ENCODE data around the gene NRIP3.
"Not testable (repeated sequence)": the region's sequence is repeated elsewhere in the genome, so short reads cannot be mapped to it uniquely, and the experiment has no call there.

Gene NRIP3

DNA sequence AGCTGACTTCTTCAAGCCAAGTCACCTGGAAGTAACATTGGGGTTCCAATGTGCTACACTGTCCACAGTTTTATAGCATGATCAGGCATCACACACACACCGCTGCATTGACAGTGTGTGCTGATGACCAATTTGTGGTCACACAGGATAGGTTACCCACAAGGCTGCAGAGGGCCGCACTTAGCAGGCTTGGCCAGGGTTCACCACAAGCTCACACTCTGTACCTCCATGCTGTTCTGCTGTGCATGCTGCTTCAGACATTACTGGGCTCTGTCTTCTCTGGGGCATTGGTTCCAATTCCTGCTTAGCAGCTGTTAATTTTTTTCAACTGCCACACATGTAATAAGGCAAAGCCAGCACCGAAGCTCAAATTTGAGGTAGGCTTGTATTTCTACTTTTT lies 11.0 kb upstream of the NRIP3 start:
- DNase-seq: no peak

DNA sequence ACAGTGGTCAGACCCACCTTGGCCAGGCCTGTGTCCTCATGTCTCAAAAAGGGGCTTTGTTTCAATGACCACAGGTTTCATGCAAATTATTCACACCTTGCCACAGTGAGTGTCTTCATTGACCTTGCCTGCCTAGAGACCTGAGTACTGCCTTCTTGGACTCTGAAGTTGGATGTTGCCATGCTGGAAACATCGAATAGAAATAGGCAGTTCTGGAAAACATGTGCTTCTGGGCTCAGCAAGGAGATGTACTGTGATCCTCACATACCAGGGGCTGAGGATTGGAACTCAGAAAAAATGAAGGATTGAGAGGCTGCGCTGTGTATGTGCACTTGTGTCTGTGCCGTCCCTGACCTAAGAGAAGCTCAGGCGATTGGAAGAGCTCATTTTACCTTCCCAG lies 9.6 kb upstream of the NRIP3 start:
- no peak for DNase-seq

DNA sequence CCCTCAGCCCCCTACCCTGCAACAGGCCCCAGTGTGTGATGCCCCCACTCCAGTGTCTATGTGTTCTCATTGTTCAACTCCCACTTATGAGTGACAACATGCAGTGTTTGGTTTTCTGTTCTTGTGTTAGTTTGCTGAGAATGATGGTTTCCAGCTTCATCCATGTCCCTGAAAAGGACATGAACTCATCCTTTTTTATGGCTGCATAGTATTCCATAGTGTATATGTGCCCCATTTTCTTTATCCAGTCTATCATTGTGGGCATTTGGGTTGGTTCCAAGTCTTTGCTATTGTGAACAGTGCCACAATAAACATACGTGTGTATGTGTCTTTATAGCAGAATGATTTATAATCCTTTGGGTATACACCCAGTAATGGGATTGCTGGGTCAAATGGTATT lies 5.7 kb upstream of the NRIP3 start:
- DNase-seq: not testable (repeated sequence)

DNA sequence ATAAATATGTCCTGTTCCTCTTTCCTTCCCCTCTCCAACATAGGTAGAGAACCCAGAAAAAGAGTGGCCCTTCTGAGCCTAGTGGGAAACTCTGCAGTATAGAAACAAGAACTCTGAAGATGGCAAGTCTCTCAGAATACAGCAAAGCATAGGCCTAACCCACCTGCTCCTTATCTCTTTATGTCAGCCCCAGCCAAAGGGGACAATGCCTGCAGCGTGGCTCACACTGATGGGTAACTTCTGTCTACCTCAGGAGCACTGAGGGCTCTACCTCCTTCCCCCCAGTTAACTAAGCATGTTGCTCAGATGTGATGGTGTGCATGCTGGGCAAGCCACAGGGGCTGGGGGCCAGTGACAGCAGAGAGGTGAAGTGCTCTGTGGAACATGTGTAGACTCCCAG lies 4.9 kb upstream of the NRIP3 start:
- DNase-seq: no peak

DNA sequence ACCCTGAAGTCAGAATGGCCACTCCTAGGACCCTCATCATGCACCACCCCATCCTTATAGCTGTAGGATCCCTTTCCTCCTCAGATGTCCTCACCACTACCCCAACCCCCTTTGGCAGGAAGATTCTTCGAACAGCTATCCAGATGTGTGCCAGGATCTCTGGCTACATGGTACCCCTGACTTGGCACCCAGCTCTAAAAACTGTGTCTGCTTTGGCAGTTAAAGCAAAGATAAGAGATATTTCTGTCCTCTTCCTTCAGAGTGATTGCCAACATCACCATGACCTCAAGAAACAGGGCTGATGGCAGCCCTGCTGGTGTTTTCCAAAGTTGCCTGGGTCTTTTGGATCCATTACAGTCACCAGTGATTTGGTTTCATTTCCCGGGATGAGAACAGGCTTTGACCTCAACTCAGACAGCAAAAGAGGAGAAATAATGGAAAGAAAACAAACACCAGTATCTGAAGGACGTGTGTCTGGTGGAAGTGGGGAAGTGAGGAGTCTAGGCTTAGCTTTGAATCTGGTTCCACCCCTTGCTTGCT lies 4.3 kb upstream of the NRIP3 start:
- no peak for DNase-seq

DNA sequence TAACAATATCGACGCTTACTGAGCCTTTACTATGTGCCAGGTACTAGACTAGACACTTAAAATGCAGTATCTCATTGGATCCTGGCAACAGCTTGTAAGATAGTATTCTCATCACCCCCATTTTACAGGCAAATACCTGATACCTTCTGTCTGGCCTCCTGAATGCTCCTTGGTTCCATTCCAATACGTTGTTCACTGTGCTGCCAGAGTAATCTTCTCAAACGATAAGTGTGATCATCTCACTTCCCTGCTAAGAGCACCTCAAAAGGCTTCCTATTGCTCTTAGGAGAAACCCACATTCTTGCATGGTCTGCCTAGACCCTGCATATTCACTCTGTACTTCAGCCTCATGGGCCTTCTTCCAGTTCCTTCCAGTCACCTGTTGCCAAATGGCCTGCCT lies 1.3 kb upstream of the NRIP3 start:
- DNase-seq: no peak

DNA sequence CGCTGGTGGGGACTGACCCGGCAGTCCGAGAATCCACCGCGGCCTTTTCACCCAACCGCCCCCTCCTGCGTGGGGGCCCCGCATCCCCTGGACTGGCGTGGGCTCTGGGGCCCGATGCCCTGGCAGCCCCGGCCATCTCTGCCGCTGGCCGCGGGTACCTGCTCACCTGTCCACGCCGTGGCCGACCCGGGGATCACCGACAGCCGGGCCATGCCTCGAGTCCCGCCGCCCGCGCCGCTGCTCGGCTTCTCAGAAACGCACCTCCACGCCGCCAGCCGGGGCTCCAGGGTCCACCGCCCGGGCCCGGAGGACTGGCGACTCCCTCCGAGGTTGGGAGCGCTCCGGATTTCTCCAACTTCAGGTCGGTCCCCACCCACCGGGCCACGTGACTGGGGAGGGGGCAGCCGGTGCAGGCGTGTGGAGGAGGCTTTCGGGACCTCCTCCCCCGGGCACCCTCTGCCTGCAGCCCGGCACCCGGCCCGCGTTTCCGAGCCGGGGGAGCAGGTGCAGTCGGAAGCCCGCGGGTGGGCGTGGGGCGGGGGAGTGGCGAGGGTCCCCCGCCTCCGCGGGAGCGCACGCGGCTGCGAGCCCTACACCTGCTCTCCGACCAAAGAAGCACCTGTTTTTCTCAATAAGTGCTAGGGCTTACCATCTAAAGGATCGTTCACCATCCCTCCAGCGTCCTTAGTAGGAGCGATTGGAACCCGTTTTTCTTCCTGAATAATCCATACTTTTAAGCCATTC lies 554 bp upstream of the NRIP3 start:
- peak; percentile 24 to 37 for DNase-seq

DNA sequence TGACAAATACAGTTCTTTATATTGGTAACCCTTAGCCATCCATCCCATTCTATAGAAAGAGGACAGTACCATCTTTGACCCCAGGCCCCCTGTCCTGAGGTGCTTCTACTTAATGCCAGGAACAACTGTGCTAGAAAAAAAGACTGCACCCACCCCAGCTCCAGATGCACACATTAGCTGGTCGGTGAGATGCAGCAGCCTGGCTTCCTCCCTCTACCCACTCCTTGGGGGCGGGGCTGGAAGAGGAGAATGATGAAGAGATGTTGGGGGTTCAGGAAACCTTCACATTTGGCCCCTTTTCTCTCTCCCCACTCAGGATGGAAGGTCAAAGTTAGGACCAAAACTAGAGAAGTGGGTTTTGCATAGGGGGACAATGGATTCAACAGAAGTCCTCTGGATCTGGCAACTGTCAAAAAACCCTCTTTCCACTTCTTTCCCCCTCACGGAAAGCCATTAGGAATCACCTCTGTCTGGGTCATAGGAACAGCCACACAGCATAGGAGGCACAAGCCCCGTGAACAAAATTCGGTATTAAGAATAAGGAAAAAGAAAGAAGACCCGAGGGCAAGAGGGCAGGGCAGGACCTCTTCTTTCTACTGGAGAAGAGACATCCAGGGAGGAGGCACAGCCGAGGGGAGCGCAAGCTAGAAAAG lies 755 bp downstream of the NRIP3 start:
- DNase-seq: no peak

DNA sequence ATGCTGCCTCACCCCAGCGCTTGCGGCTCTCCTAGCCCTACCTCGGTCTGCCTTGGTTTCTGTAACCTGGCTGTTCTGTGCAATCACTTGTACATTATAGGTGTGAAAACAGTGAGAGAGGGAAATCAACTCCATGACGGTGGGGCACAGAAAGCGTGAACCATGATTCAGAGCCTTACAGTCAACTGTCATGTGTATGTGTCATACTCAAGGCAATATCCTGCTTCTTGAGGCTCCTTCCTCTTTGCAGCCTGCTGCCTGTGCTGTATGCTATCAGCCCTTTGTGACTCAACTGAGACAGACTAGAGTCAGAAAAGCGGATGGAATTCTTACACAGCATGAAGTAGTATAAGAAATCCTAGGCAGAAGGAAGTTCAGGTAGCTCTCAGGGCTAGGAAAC lies 2.1 kb downstream of the NRIP3 start:
- no peak for DNase-seq

DNA sequence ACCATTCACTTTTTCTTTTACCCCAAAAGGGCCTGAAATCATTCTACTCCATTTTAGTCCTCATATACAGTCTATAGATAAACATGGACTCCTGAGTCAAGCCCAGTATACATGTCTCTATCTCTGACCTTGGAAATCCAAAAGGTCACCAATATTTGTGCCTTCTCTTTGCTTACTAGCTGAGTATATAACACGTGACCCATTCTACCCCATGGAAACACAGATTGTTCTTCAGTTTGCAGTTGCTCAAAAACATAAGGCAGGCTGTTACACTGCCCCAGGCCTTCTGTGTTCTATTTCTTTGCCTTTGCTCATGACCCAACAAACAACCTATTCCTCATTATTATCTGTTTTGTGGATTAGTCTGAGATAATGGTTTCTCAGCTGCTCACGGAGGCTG lies 5.8 kb downstream of the NRIP3 start:
- DNase-seq: no peak

DNA sequence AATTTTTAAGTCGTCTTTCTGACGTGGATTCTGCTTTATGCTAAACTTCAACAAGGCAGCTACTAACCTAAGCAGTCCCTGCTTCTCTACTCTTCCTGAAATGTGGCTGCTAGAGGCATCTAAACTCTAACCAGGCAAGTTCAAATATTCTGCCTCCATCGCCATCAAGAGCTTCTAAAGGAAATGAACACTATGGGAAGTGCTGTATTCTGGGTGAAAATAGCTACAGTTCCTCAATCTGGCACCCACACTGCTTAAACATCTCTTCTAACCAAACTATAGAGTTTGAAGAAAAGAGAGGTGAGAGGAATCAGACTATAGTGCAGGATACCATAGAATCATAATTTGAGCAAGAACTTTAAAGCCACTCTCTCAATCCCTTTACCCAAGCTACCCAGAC lies 6.3 kb downstream of the NRIP3 start:
- DNase-seq: no peak

DNA sequence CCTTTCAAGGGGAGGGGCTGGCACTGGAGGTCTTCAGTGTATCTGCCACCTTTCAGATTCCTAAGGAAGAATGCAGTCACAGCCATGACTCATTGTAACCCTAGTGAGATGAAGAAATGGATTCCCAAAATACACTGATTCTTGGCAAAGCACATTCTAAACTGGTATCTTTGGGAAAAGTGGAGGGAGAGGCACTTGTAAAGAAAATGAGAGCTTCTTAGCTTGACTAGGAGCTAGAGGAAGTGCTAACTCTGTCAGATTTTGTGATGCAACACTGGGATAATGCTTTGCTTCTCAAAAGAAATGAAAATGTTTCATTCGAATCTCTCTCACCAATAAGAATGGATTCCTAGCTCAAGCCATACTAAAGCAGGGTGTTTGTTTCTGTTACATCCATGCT lies 14.3 kb downstream of the NRIP3 start:
- no peak for DNase-seq

DNA sequence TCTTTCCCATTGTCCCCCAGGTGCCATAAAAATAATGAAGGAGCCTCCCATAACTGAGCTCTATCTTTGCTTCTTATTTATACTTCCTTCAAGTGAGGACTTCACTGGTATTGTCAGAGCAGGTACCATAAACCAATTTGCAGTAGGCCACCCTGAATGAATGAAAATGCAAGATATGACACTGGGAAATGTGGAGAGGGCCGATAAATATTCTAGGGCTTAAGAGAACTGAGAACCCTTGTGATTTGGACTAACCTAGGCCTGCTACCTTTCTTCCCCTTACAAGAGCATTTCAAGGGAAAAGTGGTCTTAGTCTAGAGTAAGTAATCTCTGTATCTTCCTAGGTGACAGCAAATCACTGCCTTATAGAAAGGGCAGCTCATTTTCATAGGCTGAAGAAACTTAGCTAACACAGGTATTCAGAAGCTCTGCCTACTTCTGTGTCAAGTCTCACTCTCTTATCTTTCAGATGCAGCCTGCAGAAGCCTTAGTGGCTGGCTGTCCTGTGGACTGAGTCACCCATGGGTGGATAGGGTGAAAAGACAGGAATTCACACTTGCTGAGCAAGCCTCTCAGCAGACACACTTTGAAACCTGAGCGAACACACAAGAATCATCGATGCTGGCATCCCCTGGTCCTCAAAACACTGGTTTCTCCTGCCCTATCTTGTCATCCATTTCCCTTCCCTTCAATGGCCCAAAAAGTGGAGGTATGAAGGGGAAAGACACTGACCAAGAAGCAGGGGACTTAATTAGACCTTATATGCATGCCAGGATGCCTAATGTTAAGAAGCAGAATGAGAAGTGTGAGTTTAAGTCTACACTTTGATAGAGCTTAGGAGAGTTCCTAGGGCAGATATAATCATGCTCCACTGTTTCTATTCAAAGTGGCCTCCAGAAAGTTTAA lies 15.2 kb downstream of the NRIP3 start:
- no peak for DNase-seq

DNA sequence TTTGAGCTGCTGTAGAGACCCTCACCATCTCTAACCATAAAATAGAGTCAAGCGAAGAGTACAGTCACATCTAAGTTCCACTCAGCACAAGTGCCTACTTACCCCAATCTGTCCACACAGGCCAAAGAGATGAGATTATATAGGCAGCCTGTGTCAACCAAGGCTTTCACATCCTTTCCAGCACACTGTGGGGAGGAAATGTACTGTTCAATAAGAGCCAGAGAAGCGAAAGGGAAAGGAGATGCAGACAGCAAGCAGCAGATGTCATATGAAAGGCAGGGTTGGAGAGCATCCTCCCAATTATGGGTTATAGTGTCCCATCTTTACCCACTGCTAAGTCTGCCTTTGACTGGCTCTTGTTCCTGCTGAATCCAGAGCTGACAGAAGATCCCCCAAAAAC lies 16.4 kb downstream of the NRIP3 start:
- no peak for DNase-seq

DNA sequence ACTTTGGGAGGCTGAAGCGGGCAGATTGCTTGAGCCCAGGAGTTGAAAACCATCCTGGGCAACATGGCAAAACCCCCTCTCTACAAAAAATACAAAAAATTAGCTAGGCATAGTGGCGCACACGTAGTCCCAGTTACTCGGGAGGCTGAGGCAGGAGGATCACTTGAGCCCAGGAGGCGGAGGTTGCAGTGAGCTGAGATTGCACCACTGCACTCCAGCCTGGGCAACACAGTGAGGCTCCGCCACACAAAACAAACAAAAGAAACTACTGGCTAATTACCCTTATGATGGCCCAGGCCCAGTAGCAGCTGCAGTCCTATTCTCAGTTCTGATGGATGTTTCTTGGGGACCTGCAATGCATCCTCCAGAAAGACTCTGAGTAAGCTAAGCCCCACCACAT lies 17.0 kb downstream of the NRIP3 start:
- not testable (repeated sequence) for DNase-seq

DNA sequence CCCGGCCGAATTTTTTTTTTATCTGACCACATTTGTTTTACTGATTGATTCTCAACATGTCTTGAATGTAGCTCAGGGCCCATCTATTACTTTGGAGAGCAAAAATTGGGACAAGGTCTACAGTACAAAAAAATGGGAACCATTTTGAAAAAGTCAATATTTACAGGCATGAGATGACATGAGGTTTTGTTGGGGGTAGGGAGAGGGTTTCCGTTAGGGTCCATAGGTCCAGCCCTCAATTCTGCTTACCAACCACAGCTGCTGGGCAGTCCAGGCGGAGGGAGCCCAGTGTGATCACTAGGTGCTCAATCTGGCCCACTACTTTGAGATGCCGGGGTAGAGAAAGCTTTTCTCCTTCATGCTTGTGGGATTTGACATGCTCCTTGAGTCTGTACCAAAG lies 18.3 kb downstream of the NRIP3 start:
- DNase-seq: no peak

DNA sequence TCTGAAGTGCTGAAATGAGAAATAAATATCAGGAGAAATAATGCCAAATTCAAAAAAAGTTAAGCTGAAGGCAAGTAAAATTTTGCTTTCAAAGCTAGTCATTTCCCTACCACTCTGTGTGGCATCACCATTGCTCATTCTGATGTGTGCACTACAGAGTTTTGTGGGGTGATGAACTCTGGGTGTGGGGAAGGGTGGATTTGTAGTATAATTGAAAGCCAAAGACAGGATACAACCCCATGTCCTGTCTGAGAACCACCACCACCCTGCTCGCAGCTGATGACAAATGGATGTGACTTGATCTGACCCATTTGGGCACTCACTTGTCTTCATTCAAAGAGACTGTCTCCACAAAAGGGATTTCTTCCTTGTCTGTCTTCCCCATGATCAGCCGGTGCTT lies 20.2 kb downstream of the NRIP3 start:
- no peak for DNase-seq

DNA sequence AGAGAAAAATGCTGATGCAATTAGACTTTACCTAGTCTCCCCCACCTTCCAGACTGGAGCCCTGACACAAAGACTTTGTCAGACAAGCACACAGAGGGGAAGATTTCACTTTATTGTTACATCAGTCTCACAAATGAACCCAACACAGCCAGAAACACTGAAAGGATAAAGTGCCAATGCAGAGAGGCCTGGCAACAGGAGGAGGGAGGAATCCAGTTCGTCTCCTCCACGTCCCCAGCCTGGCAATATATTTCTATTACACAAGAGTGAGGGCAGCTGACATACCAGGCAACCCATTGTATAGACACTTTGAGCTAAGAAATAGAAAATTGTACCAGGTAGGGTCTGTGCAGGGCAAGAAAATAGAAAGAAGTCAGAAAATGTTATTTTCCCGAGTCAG lies 23.3 kb downstream of the NRIP3 start:
- DNase-seq: no peak

DNA sequence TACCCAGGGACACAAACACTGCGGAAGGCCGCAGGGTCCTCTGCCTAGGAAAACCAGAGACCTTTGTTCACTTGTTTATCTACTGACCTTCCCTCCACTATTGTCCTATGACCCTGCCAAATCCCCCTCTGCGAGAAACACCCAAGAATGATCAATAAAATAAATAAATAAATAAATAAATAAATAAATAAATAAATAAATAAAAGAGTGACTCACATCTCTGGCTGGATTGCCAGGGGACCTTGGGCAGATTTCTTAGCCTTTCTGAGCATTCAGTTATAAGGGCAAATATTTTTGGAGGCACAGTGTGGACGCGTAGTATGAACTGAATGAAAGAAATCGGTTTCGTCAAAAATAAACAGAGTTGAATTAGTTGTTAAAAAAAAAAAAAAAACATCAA lies 24.4 kb downstream of the NRIP3 start:
- DNase-seq: not testable (repeated sequence)

DNA sequence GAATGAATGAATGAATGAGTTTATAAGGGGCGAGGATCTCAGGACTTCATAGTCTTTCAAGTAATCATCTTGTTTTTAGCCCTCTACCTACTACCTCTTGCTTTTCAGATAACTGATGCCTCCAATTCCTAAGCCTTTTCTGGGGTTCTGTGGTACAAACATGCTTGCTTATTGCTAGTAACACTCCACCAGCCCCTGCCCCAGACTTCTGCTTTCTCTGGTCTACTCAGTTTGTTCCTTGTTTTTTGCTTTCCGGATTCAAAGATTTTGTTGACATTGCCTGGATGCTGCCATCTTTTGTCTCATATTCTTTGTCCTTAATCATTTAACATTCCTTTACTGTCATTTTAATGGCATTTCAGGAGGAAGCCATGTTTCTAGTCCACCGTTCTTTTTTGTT lies 30.7 kb downstream of the NRIP3 start:
- DNase-seq: no peak

DNA sequence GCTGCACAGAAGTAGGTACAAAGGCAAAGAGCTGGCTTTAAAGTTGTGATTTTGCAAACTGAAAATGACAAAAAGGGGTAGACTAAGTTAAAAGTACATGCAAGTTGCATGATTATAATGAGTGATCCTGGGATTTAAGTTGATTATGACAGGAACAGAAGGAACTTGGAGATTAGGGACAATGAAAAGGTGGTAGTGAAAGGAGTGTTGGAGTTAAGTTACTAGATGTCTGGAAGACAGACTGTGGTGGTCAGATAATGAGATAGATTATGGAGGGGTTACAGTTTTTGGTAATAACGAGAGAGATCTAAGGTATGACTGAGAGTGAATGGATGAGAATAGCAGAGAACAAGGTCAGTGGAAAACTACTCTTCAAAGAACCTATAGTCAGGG lies 31.9 kb downstream of the NRIP3 start:
- no peak for DNase-seq

DNA sequence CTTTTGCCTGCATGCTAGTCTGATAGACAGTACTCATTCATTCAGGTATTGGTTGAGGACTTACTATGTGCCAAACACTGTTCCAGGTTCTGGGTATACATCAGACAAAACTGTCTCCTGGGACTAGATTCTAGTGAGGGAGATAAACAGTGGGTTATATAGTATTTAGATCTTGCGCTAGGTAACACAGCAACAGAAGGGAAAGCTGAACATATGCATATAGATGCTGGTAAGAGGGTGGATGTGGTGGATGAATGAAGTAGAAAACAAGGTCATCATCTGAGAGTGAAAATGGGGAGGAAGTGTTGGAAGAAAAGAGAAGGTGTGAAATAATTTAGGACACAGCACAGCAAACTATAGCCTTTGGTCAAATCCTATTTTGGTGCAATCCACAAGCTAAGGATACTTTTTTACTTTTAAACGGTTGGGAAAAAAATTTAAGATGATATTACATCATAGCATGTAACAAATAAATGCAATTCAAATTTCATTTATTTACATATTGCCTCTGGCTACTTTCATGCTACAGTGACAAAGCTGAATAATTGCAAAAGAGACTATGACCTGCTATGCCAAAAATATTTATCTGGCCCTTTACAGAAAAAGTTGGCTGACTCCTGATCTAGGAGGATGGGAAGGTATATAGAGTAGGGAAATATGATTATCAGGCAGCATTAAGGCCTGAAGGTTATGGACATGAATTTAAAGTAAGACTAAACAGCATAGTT lies 32.4 kb downstream of the NRIP3 start:
- no peak for DNase-seq

DNA sequence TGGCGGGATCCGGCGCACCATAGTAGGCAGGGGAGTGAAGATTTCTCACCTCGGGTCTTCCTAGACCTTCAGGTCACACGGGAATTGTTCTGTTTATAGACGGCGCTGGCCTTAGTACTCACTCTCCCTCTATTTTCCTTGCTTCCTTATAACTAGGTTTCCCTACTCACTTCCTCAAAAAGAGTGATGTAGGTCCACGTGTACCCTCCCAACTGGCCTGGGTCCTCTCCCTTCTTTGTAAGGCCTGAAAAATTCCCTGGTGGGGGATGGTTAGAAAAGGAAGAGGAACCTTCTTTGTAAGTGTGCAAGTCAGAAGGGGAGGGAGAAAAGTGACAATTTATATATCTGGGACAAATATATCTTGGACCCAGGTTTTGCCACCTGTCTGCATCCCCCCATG lies 36.6 kb downstream of the NRIP3 start:
- DNase-seq: no peak

All from NCI-H1930 (cell line).